Measurements from ENCODE around the gene EFNA3. TPM values are rescaled to one million over a fixed set of nuclear protein-coding genes. Genes with fewer than 3 reads are reported as not detected.

EFNA3 gene
- total RNA-seq: 0.98 and 4.3 TPM in 2 replicates

GRCh38 chr1:155078469-155079209, at the start of gene EFNA3:
EFNA3 (plus strand) TSS chr1:155078837; CDS start chr1:155078942, 105 bp downstream.

GRCh38 chr1:155033524-155033923, 45.1 kb upstream of the EFNA3 start, which contains the start of the genes DCST1 and DCST2:
DCST1 (plus strand) TSS chr1:155033824; CDS start chr1:155034037, 213 bp downstream.
DCST2 (minus strand) TSS chr1:155033781; CDS start chr1:155033701, 80 bp downstream.

GRCh38 chr1:155050560-155051341, 27.9 kb upstream of the EFNA3 start, which contains the start of gene ADAM15:
ADAM15 (plus strand) TSS chr1:155051316; CDS start chr1:155051387, 71 bp downstream.

GRCh38 chr1:155063550-155064110, 15.0 kb upstream of the EFNA3 start, which contains the start of gene EFNA4:
EFNA4 (plus strand) TSS chr1:155063740; CDS start chr1:155063824, 84 bp downstream.

GRCh38 chr1:155127105-155127966, 48.7 kb downstream of the EFNA3 start, which contains the start of gene EFNA1:
EFNA1 (plus strand) TSS chr1:155127876; CDS start chr1:155127978, 102 bp downstream.

GRCh38 chr1:155135415-155136028, 56.9 kb downstream of the EFNA3 start, which contains the start of gene SLC50A1:
SLC50A1 (plus strand) TSS chr1:155135852; CDS start chr1:155135912, 60 bp downstream.

Other genes with a start within 250 kb of the EFNA3 start
- under 0.01 TPM in 2 replicates for gene KCNN3, start 208.6 kb upstream of the EFNA3 start, total RNA-seq
- gene PMVK, start 142.1 kb upstream of the EFNA3 start, total RNA-seq: 10.8 and 13.6 TPM in 2 replicates
- gene PBXIP1, start 122.7 kb upstream of the EFNA3 start, total RNA-seq: 19.6 and 134 TPM in 2 replicates
- gene PYGO2, start 117.1 kb upstream of the EFNA3 start, total RNA-seq: 21.0 and 27.5 TPM in 2 replicates
- 197 and 225 TPM in 2 replicates for gene SHC1, start 108.1 kb upstream of the EFNA3 start, total RNA-seq
- gene CKS1B, start 104.2 kb upstream of the EFNA3 start, total RNA-seq: 35.0 and 288 TPM in 2 replicates
- 39.6 and 50.0 TPM in 2 replicates for gene FLAD1, start 95.5 kb upstream of the EFNA3 start, total RNA-seq
- gene LENEP, start 85.3 kb upstream of the EFNA3 start, total RNA-seq: 0.89 TPM in 1 of 2 replicates, not detected in the other
- gene ZBTB7B, start 76.0 kb upstream of the EFNA3 start, total RNA-seq: 19.1 and 23.5 TPM in 2 replicates
- gene DCST2, start 45.1 kb upstream of the EFNA3 start, total RNA-seq: 0.13 TPM in 1 of 2 replicates, not detected in the other
- not detected in 2 replicates for gene DCST1, start 45.0 kb upstream of the EFNA3 start, total RNA-seq
- gene ADAM15, start 27.5 kb upstream of the EFNA3 start, total RNA-seq: 116 and 227 TPM in 2 replicates
- gene EFNA4, start 15.1 kb upstream of the EFNA3 start, total RNA-seq: 13.5 and 17.6 TPM in 2 replicates
- 10.6 and 41.1 TPM in 2 replicates for gene EFNA1, start 49.0 kb downstream of the EFNA3 start, total RNA-seq
- gene SLC50A1, start 57.0 kb downstream of the EFNA3 start, total RNA-seq: 42.0 and 45.3 TPM in 2 replicates
- gene DPM3, start 61.7 kb downstream of the EFNA3 start, total RNA-seq: 65.3 and 79.0 TPM in 2 replicates
- gene KRTCAP2, start 94.5 kb downstream of the EFNA3 start, total RNA-seq: 239 and 262 TPM in 2 replicates
- 6.0 and 11.2 TPM in 2 replicates for gene TRIM46, start 95.0 kb downstream of the EFNA3 start, total RNA-seq
- gene THBS3, start 129.1 kb downstream of the EFNA3 start, total RNA-seq: 10.3 and 67.4 TPM in 2 replicates
- gene MTX1, start 129.9 kb downstream of the EFNA3 start, total RNA-seq: 113 and 146 TPM in 2 replicates
- 28.8 and 35.4 TPM in 2 replicates for gene ENTREP3, start 176.6 kb downstream of the EFNA3 start, total RNA-seq
- 116 and 121 TPM in 2 replicates for gene SCAMP3, start 183.5 kb downstream of the EFNA3 start, total RNA-seq
- 20.0 and 23.3 TPM in 2 replicates for gene CLK2, start 194.7 kb downstream of the EFNA3 start, total RNA-seq
- gene HCN3, start 198.6 kb downstream of the EFNA3 start, total RNA-seq: 2.1 and 2.4 TPM in 2 replicates
- gene PKLR, start 222.6 kb downstream of the EFNA3 start, total RNA-seq: not detected in 2 replicates
- 148 and 342 TPM in 2 replicates for gene FDPS, start 230.0 kb downstream of the EFNA3 start, total RNA-seq
- gene RUSC1, start 242.1 kb downstream of the EFNA3 start, total RNA-seq: 36.0 and 56.4 TPM in 2 replicates

Measured in mesangial cell (primary cell).